ENCODE measurements around the gene TOX2.

The TOX2 gene

GRCh38 chr20:43999848-44000247 is 85.2 kb downstream of the TOX2 start:
- no peak overlapping the region for H3K4me3 ChIP-seq (ENCODE audit: low read depth, low read length)
- no peak for DNase-seq (ENCODE audit: low read depth)
- no peak for TF ChIP-seq CTCF (IDR thresholded peaks at IDR 0.05; ENCODE audit: control insufficient read depth, extremely low read depth, insufficient read depth)

- H3K4me3 ChIP-seq (ENCODE audit: low read depth, low read length): no peak overlapping the region
- TF ChIP-seq CTCF (IDR thresholded peaks at IDR 0.05; ENCODE audit: control insufficient read depth, extremely low read depth, insufficient read depth): no peak
- no peak for DNase-seq (ENCODE audit: low read depth)
These were observed 87.3 kb downstream of the TOX2 start for GRCh38 chr20:44001667-44002596.

- no peak for TF ChIP-seq CTCF (IDR thresholded peaks at IDR 0.05; ENCODE audit: control insufficient read depth, extremely low read depth, insufficient read depth)
- no peak overlapping the region for H3K4me3 ChIP-seq (ENCODE audit: low read depth, low read length)
- no peak for DNase-seq (ENCODE audit: low read depth)
These were observed 88.2 kb downstream of the TOX2 start for GRCh38 chr20:44002861-44003260.

GRCh38 chr20:44003609-44004008 is 89.0 kb downstream of the TOX2 start:
- TF ChIP-seq CTCF (IDR thresholded peaks at IDR 0.05; ENCODE audit: control insufficient read depth, extremely low read depth, insufficient read depth): no peak
- no peak for DNase-seq (ENCODE audit: low read depth)
- no peak overlapping the region for H3K4me3 ChIP-seq (ENCODE audit: low read depth, low read length)

GRCh38 chr20:44004306-44004915 is 89.8 kb downstream of the TOX2 start:
- no peak for TF ChIP-seq CTCF (IDR thresholded peaks at IDR 0.05; ENCODE audit: control insufficient read depth, extremely low read depth, insufficient read depth)
- H3K4me3 ChIP-seq (ENCODE audit: low read depth, low read length): no peak overlapping the region
- no peak for DNase-seq (ENCODE audit: low read depth)

- TF ChIP-seq CTCF (IDR thresholded peaks at IDR 0.05; ENCODE audit: control insufficient read depth, extremely low read depth, insufficient read depth): no peak
- no peak overlapping the region for H3K4me3 ChIP-seq (ENCODE audit: low read depth, low read length)
- no peak for DNase-seq (ENCODE audit: low read depth)
These were observed 91.0 kb downstream of the TOX2 start for GRCh38 chr20:44005661-44006060.
